ENCODE results near the gene BGN.

- TF ChIP-seq CTCF (IDR thresholded peaks at IDR 0.05 in 4 of 5, conservative IDR thresholded peaks at IDR 0.05 in 1 of 5) = no peak
- TF ChIP-seq POLR2A (IDR thresholded peaks at IDR 0.05) = no peak
Measured at GRCh38 chrX:153501530-153501929, 6.8 kb downstream of the BGN start.

Measured in gastrocnemius medialis (tissue), 4 donors.